ENCODE measurements around the gene LAMA5.

Gene LAMA5

DNA sequence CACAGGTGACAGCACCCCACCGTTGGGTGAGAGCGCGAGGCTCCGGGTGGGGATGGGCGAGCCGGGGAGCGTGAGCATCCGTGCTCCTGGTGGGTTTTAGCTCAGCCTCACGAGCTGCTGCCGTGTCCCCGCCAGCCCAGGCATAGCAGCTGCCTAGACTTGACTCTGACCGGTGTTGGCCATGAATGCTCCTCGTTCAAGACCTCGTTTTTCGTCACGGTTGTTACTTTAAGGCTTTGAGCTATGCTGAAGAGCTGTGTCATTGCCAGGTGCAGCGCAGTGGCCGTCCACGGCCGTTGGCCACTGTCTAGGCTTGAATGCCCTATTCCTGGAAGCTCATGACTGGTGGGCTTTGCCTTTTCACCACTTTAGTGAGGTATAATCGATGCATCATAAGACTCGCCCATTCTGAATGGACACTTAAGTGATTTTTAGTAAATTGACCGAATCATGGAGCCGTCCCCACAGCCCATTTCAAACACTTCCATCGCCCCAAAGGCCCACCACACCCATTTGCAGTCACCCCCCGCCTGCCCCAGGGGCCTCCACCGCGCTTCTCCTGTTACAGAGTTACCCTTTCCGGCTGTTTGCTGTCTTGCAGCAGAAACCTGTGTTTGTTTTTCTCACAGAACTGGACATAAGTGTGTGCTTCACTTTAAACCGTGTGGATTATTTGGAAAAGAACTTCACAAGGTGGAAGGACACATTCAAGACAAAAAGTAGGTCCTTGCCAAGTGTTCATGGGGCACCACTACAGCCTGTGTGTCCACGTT is 85.8 kb downstream of the LAMA5 start:
- TF ChIP-seq FOXP2 (optimal IDR thresholded peaks at IDR 0.05; ENCODE audit: borderline replicate concordance, extremely low read depth, extremely low read length, insufficient read depth): no peak
- no peak for TF ChIP-seq TAF1 (IDR thresholded peaks at IDR 0.05; ENCODE audit: borderline replicate concordance, insufficient read depth, low read length)

DNA sequence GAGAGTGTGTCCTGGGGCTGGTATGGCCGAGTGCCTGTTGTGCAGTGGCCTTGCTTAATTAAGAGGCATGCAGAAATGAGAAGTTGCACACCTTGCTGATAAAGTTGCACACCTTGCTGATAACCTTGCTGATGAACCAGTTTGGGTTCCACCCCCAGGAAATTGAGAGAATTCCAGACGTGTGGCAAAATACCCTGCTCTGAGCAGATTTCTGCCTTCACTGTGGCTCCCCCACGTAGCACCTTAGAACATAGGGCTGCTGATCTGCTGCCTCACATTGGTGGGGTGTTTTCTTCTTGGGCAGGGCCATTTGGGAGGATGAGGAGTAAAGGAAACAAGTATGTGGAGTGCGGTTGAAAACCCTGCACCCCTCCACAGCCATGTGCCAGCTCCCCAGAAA is 86.8 kb downstream of the LAMA5 start:
- no peak for TF ChIP-seq POLR2AphosphoS5 (IDR thresholded peaks at IDR 0.05; ENCODE audit: low read depth, low read length)
- no peak for TF ChIP-seq FOXP2 (optimal IDR thresholded peaks at IDR 0.05; ENCODE audit: borderline replicate concordance, extremely low read depth, extremely low read length, insufficient read depth)
- no peak for TF ChIP-seq TAF1 (IDR thresholded peaks at IDR 0.05; ENCODE audit: borderline replicate concordance, insufficient read depth, low read length)
- no peak for TF ChIP-seq SIN3A (IDR thresholded peaks at IDR 0.05; ENCODE audit: borderline replicate concordance, insufficient read depth, low read length)

DNA sequence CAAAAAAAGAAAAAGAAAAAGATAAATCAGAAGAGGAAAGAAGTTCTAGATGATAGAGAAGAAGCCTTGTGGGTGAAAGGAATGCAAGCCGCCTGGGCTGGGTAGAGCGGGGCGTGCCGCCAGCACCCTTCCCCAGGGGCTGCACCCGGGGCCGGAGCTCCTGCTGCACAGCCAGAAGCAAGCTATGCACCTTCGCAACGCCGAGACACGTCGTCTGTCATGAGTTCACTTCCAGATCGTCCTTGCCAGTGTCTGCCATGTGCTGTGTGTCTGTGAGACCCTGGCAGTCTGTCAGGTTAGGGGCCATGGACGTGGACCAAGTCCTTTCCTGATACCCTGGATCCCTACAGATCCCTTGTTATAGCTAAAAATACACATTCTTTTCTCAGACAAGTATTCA is 89.9 kb downstream of the LAMA5 start:
- TF ChIP-seq POLR2AphosphoS5 (IDR thresholded peaks at IDR 0.05; ENCODE audit: low read depth, low read length) (no peak), TAF1 (IDR thresholded peaks at IDR 0.05; ENCODE audit: borderline replicate concordance, insufficient read depth, low read length) (no peak), FOXP2 (optimal IDR thresholded peaks at IDR 0.05; ENCODE audit: borderline replicate concordance, extremely low read depth, extremely low read length, insufficient read depth) (no peak), SIN3A (IDR thresholded peaks at IDR 0.05; ENCODE audit: borderline replicate concordance, insufficient read depth, low read length) (no peak)
- TF ChIP-seq, protein P1, sequence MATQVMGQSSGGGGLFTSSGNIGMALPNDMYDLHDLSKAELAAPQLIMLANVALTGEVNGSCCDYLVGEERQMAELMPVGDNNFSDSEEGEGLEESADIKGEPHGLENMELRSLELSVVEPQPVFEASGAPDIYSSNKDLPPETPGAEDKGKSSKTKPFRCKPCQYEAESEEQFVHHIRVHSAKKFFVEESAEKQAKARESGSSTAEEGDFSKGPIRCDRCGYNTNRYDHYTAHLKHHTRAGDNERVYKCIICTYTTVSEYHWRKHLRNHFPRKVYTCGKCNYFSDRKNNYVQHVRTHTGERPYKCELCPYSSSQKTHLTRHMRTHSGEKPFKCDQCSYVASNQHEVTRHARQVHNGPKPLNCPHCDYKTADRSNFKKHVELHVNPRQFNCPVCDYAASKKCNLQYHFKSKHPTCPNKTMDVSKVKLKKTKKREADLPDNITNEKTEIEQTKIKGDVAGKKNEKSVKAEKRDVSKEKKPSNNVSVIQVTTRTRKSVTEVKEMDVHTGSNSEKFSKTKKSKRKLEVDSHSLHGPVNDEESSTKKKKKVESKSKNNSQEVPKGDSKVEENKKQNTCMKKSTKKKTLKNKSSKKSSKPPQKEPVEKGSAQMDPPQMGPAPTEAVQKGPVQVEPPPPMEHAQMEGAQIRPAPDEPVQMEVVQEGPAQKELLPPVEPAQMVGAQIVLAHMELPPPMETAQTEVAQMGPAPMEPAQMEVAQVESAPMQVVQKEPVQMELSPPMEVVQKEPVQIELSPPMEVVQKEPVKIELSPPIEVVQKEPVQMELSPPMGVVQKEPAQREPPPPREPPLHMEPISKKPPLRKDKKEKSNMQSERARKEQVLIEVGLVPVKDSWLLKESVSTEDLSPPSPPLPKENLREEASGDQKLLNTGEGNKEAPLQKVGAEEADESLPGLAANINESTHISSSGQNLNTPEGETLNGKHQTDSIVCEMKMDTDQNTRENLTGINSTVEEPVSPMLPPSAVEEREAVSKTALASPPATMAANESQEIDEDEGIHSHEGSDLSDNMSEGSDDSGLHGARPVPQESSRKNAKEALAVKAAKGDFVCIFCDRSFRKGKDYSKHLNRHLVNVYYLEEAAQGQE (IDR thresholded peaks at IDR 0.05; ENCODE audit: insufficient read depth in 1 of 2, low read depth in 2 of 2, low read length in 2 of 2): no peak

DNA sequence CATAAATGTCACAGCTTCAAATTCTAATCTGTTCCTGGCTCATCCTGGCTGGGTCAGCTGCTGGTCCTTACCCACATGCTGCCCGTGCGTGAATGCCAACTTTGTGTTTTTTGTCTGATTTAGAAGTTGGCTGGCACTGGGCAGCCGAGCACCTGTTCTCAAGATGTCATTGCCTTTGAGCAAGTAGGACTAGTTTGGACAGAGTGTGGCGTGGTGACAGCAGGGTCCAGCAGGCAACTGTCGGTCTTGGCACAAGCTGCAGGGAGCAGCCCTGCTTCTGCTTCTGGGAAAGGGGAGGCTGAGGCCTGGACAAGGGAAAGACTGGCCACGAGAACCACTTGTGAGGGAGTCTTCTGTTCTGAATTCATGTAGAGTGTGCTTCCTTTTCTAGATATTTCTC is 90.7 kb downstream of the LAMA5 start:
- TF ChIP-seq, protein P1 (IDR thresholded peaks at IDR 0.05; ENCODE audit: insufficient read depth in 1 of 2, low read depth in 2 of 2, low read length in 2 of 2): no peak
- TF ChIP-seq POLR2AphosphoS5 (IDR thresholded peaks at IDR 0.05; ENCODE audit: low read depth, low read length): no peak
- TF ChIP-seq SIN3A (IDR thresholded peaks at IDR 0.05; ENCODE audit: borderline replicate concordance, insufficient read depth, low read length): no peak
- no peak for TF ChIP-seq FOXP2 (optimal IDR thresholded peaks at IDR 0.05; ENCODE audit: borderline replicate concordance, extremely low read depth, extremely low read length, insufficient read depth)
- no peak for TF ChIP-seq TAF1 (IDR thresholded peaks at IDR 0.05; ENCODE audit: borderline replicate concordance, insufficient read depth, low read length)

DNA sequence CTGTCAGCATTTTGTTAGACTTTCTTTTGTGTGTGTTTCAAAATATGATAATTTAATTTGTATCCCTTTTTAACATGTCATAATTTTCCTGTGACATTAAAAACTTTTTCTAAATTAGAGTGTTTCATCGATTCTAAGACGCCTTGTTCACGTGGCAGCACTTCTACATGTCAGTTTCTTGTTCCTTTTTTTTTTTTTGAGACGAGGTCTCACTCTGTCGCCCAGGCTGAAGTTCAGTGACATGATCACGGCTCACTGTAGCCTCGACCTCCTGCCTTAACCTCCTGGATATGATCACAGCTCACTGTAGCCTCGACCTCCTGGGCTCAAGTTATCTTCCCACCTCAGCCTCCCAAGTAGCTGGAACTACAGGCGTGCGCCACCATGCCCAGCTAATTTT is 91.9 kb downstream of the LAMA5 start:
- TF ChIP-seq, protein P1 (IDR thresholded peaks at IDR 0.05; ENCODE audit: insufficient read depth in 1 of 2, low read depth in 2 of 2, low read length in 2 of 2): no peak
- TF ChIP-seq FOXP2 (optimal IDR thresholded peaks at IDR 0.05; ENCODE audit: borderline replicate concordance, extremely low read depth, extremely low read length, insufficient read depth): no peak
- TF ChIP-seq POLR2AphosphoS5 (IDR thresholded peaks at IDR 0.05; ENCODE audit: low read depth, low read length): no peak
- TF ChIP-seq TAF1 (IDR thresholded peaks at IDR 0.05; ENCODE audit: borderline replicate concordance, insufficient read depth, low read length): no peak
- no peak for TF ChIP-seq SIN3A (IDR thresholded peaks at IDR 0.05; ENCODE audit: borderline replicate concordance, insufficient read depth, low read length)

DNA sequence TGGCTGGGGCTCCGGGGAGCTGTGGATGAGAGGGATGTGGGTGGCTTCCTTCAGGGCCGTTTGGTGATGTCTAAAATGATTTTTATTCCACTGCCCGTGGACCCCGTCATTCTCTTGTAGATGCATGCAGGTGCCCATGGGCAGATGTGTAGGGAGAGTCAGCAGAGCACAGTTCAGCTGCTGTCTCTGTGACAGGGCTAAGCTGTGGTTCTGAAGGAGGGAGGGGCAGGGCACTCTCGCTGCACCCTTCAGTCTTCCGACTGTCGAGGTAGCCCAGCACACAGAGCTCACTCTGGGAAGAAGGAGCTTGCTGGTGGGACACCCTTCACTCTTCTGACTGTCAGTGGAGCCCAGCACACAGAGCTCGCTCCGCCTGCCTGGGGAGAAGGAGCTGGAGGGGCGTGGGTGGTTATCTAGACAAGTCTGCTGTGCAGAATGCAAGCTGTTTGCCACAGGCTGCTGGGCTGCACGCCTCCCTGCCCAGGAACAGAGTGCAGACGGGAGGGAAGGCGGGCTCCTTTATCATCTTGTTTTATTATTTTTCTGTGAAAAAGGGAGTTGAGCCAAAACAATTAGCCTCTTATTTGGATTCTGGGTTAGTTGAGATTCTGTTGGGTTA is 92.7 kb downstream of the LAMA5 start:
- TF ChIP-seq FOXP2 (optimal IDR thresholded peaks at IDR 0.05; ENCODE audit: borderline replicate concordance, extremely low read depth, extremely low read length, insufficient read depth) (no peak), TAF1 (IDR thresholded peaks at IDR 0.05; ENCODE audit: borderline replicate concordance, insufficient read depth, low read length) (no peak), POLR2AphosphoS5 (IDR thresholded peaks at IDR 0.05; ENCODE audit: low read depth, low read length) (no peak), SIN3A (IDR thresholded peaks at IDR 0.05; ENCODE audit: borderline replicate concordance, insufficient read depth, low read length) (no peak)
- TF ChIP-seq, protein P1 (IDR thresholded peaks at IDR 0.05; ENCODE audit: insufficient read depth in 1 of 2, low read depth in 2 of 2, low read length in 2 of 2): no peak

All from PFSK-1 (cell line).